Subcutaneous abdominal adipose tissue (tissue), 5 donors: Measurements from ENCODE around the gene TET2.

Experiments used
- H3K27ac ChIP-seq: one replicate; pipeline ENCODE4 v1.7.0; 2013; ENCODE audit warnings: low read depth, mild to moderate bottlenecking, inconsistent platforms, low read length, moderate library complexity
- H3K27me3 ChIP-seq, 5 donors: one replicate each; pipeline ENCODE4 v1.7.0; 2013; ENCODE audit warnings: low read length in 5 of 5, inconsistent platforms in 1 of 5; ENCODE audit not compliant: control insufficient read depth in 5 of 5, insufficient read depth in 4 of 5
- H3K36me3 ChIP-seq, 5 donors: one replicate each; pipeline ENCODE4 v1.7.0; 2013; ENCODE audit warnings: low read length in 5 of 5; ENCODE audit not compliant: control insufficient read depth in 5 of 5, insufficient read depth in 5 of 5
- H3K4me1 ChIP-seq, 5 donors: one replicate each; pipeline ENCODE4 v1.7.0; 2013; ENCODE audit warnings: low read length in 5 of 5, mild to moderate bottlenecking in 3 of 5, moderate library complexity in 1 of 5; ENCODE audit not compliant: control insufficient read depth in 5 of 5, insufficient read depth in 5 of 5
- H3K4me3 ChIP-seq, 5 donors: one replicate each; pipeline ENCODE4 v1.7.0; 2013; ENCODE audit warnings: low read length in 5 of 5, low read depth in 1 of 5
- H3K9ac ChIP-seq, 5 donors: one replicate each; pipeline ENCODE4 v1.7.0; 2013; ENCODE audit warnings: low read length in 5 of 5, mild to moderate bottlenecking in 4 of 5, moderate library complexity in 3 of 5
- H3K9me3 ChIP-seq, 5 donors: one replicate each; pipeline ENCODE4 v1.7.0; 2013; ENCODE audit warnings: low read length in 5 of 5; ENCODE audit not compliant: control insufficient read depth in 5 of 5
- donor health status: healthy.
- donor health status: healthy.
- donor health status: healthy.
- donor health status: healthy.
- donor health status: healthy.

The TET2 gene

DNA sequence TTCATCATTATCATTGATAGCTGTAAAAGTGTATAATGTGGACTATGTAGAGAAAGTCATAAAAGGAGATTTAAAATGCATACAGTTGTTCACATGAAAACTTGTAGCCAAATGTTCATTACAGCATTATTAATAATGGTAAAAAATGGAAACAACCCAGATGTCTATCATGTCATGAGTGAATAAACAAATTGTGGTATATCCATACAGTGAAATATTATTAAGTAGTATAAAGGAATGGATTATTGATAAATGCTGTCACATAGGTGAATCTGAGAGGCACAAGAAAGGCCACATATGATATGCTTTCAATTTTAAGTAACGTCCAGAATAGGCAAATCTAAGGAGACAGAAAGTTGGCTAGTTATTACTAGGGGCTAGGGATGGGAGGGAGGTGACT lies 7.1 kb downstream of the TET2 start:
- no peak overlapping the region for H3K27ac ChIP-seq
- peaks cover 0 to 32% (median 17%) of the 10 kb centered on the region in 5 donors for H3K4me1 ChIP-seq
- H3K4me3 ChIP-seq: no peak overlapping the region
- no peaks in the 10 kb centered on the region for H3K27me3 ChIP-seq
- H3K36me3 ChIP-seq: no peaks in the 10 kb centered on the region
- H3K9ac ChIP-seq: no peak overlapping the region
- H3K9me3 ChIP-seq: no peaks in the 10 kb centered on the region

DNA sequence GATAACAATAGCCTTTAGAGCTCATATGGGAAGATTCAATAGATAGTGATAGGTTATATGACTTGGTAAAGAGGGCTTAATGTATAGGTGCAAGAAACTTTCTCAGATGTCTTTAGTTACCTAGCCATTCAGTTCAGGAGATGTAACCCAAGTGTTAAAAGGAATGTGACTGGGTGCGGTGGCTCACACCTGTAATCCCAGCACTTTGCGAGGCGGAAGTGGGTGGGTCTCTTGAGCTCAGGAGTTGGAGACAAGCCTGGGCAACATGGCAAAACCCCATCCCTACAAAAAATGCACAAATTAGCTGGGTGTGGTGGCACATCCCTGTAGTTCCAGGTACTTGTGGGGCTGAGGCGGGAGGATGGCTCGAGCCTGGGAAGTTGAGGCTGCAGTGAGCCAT lies 7.9 kb downstream of the TET2 start:
- Histone ChIP-seq H3K27ac (no peak overlapping the region), H3K36me3 (no peaks in the 10 kb centered on the region), H3K9ac (no peak overlapping the region), H3K9me3 (no peaks in the 10 kb centered on the region), H3K4me3 (no peak overlapping the region), H3K27me3 (no peaks in the 10 kb centered on the region), H3K4me1 (peaks cover 0 to 28% (median 16%) of the 10 kb centered on the region in 5 donors)

DNA sequence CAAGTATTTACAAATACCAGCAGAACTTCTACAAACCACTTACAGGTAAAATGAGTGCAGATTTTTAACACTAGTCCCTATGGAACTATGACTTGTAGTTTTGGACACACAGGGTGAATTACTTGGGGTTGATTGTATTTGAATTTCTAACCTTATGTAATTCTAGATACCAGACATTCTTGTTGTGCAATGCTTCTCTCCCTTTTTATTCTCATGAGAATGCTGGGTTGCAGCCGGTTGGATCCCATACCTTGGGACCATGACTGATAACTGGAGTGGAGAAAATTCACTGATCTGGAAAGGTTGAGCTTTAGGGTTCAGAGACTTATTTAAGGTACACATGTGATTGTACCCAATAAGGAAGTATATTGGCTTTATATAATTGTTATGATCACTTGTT lies 8.8 kb downstream of the TET2 start:
- Histone ChIP-seq H3K9ac (no peak overlapping the region), H3K4me3 (no peak overlapping the region), H3K27me3 (no peaks in the 10 kb centered on the region), H3K9me3 (no peaks in the 10 kb centered on the region), H3K27ac (no peak overlapping the region), H3K4me1 (peaks cover 0 to 20% (median 12%) of the 10 kb centered on the region in 5 donors), H3K36me3 (no peaks in the 10 kb centered on the region)

- Histone ChIP-seq H3K27me3 (no peaks in the 10 kb centered on the region), H3K36me3 (no peaks in the 10 kb centered on the region), H3K4me3 (peak overlapping the region in 1 of 5 donors; percentile 23), H3K27ac (no peak overlapping the region), H3K9ac (no peak overlapping the region), H3K4me1 (peaks cover 0 to 16% (median 9%) of the 10 kb centered on the region in 5 donors), H3K9me3 (no peaks in the 10 kb centered on the region)
Observed at GRCh38 chr4:105158837-105159236, 12.2 kb downstream of the TET2 start.

GRCh38 chr4:105162123-105162796 lies 15.6 kb downstream of the TET2 start:
- Histone ChIP-seq H3K27ac (no peak overlapping the region), H3K36me3 (no peaks in the 10 kb centered on the region), H3K9ac (no peak overlapping the region), H3K4me1 (peaks cover 0 to 10% (median 0%) of the 10 kb centered on the region in 5 donors), H3K9me3 (no peaks in the 10 kb centered on the region), H3K27me3 (no peaks in the 10 kb centered on the region), H3K4me3 (no peak overlapping the region)

- H3K27me3 ChIP-seq: no peaks in the 10 kb centered on the region
- H3K9ac ChIP-seq: no peak overlapping the region
- no peak overlapping the region for H3K4me3 ChIP-seq
- H3K36me3 ChIP-seq: peaks cover 0 to 11% (median 0%) of the 10 kb centered on the region in 5 donors
- peaks cover 0 to 2% (median 0%) of the 10 kb centered on the region in 5 donors for H3K4me1 ChIP-seq
- no peak overlapping the region for H3K27ac ChIP-seq
- no peaks in the 10 kb centered on the region for H3K9me3 ChIP-seq
Observed at GRCh38 chr4:105164548-105164947, 17.9 kb downstream of the TET2 start.

- Histone ChIP-seq H3K9ac (no peak overlapping the region), H3K27ac (no peak overlapping the region), H3K36me3 (peaks cover 0 to 11% (median 0%) of the 10 kb centered on the region in 5 donors), H3K4me3 (no peak overlapping the region), H3K4me1 (peaks cover 0 to 2% (median 0%) of the 10 kb centered on the region in 5 donors), H3K9me3 (no peaks in the 10 kb centered on the region), H3K27me3 (no peaks in the 10 kb centered on the region)
Observed at GRCh38 chr4:105166066-105166465, 19.4 kb downstream of the TET2 start.

DNA sequence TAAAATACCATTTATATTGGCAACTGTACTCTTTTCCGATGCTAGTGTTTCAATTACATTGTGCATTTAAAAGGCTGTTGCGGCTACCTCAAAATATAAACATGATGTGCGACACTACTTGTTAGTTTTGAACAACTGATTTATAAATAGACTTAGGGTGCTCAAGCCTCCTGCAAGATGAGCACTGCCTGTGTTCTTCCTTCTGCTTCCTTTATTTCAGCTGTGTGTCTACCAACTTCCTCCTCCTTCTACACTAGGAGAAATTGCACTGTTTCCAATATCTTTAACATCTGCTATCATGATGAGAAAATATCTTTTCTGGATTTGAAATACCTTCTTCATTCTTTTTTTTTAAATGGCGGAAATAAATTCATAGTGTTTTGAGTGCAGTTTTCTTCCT lies 24.0 kb downstream of the TET2 start:
- H3K4me3 ChIP-seq: no peak overlapping the region
- H3K9me3 ChIP-seq: no peaks in the 10 kb centered on the region
- no peaks in the 10 kb centered on the region for H3K4me1 ChIP-seq
- H3K9ac ChIP-seq: no peak overlapping the region
- no peak overlapping the region for H3K27ac ChIP-seq
- no peaks in the 10 kb centered on the region for H3K27me3 ChIP-seq
- H3K36me3 ChIP-seq: peaks cover 0 to 11% (median 0%) of the 10 kb centered on the region in 5 donors

- Histone ChIP-seq H3K27ac (no peak overlapping the region), H3K36me3 (peaks cover 0 to 11% (median 0%) of the 10 kb centered on the region in 5 donors), H3K27me3 (no peaks in the 10 kb centered on the region), H3K9ac (no peak overlapping the region), H3K4me1 (no peaks in the 10 kb centered on the region), H3K4me3 (no peak overlapping the region), H3K9me3 (no peaks in the 10 kb centered on the region)
Observed at GRCh38 chr4:105171912-105172311, 25.2 kb downstream of the TET2 start.

- Histone ChIP-seq H3K36me3 (no peaks in the 10 kb centered on the region), H3K4me1 (no peaks in the 10 kb centered on the region), H3K27me3 (no peaks in the 10 kb centered on the region), H3K9me3 (no peaks in the 10 kb centered on the region), H3K9ac (no peak overlapping the region), H3K27ac (no peak overlapping the region), H3K4me3 (no peak overlapping the region)
Observed at GRCh38 chr4:105174098-105174497, 27.4 kb downstream of the TET2 start.
